GM19238 (cell line): ENCODE measurements around the gene ARHGAP32.

Experiments used
- DNase-seq: peaks from one replicate; pipeline ENCODE4 v3.0.0; 2011; ENCODE audit warnings: low spot score; ENCODE audit not compliant: insufficient read length

The ARHGAP32 gene

DNA sequence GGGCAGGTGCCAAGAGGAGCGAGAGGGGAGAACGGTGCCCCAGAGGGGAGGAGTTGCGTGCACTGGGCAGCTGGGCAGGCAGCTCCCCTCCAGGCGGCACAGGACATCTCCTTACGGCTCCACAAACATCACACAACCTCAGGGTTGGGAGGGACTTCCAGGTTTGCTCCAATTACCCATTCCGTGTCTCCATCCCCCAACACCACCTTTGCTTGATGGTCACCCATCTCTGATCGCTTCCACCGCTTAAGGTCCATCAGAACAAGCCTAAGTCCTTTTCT lies 235.0 kb downstream of the ARHGAP32 start:
- no peak for DNase-seq

DNA sequence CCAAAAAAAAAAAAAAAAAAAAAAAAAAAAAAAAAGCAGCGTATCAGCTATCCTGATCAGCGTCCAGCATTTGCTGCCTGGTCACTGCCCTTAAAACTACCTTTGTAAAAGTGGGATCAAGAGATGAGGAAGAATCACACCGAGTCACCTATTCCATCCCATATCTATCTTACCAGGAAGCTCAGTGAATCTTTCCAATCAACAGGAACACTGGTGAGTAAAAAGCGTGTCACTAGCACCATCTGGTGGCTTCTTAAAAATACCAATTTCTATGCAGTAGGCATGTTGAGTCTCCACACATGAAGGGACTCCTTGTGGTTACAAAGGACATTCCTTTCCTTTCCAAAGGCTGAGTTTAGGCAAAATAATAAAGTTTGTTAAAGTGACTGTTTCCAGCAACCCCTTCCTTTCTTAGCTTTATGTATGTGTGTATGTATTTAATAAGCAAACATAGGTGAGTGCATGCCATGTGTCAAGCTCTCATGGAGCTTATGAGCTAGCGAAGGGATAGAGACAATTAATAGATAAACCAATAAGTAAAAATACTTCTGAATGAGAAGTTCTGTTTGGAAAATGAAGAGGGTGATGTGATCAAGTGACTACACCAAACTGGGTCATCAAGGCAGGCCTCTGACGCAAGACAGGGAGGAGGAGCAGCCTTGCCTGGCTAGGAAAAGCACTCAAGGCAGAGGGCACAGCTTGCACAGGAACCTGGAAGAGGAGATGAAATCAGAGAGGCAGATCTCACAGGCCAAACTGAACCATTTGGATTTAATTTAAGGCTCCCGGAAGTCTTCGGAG lies 235.5 kb downstream of the ARHGAP32 start:
- no peak for DNase-seq

DNA sequence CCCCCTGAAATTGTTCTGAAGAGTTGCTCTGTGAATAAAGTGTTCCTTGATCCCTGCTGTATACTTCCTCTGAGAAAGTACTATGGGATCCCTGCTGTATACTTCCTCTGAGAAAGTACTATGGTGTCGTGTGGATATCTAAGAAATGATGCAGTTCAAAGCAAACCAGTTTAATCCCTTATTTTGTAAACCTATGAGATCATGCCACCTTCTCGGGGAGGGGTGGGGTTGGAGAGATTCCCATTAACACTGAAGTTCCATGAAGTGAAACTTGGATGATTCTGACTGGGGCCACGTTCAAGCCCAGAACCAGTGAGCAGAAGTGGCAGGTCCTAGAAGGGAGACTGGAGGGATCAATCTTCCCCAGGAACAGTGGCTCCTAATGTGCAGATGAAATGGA lies 236.5 kb downstream of the ARHGAP32 start:
- DNase-seq, result no peak

DNA sequence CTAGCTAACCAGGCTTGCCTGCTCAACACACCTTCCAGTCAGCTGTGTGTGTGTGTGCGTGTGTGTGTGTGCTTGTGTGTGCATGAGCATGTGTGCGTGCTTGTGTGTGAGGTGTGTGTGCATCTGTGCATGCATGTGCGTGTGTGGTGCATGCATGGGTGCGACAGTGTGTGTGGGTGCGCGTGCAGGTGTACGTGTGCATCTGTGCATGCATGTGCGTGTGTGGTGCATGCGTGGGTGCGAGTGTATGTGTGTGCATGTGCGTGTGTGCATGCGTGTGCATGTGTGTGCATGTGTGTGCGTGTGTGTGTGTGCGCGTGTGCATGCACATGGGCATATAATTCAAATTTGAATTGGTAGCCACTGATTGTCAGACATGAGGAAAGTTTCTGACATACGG lies 239.0 kb downstream of the ARHGAP32 start:
- DNase-seq, result no peak

DNA sequence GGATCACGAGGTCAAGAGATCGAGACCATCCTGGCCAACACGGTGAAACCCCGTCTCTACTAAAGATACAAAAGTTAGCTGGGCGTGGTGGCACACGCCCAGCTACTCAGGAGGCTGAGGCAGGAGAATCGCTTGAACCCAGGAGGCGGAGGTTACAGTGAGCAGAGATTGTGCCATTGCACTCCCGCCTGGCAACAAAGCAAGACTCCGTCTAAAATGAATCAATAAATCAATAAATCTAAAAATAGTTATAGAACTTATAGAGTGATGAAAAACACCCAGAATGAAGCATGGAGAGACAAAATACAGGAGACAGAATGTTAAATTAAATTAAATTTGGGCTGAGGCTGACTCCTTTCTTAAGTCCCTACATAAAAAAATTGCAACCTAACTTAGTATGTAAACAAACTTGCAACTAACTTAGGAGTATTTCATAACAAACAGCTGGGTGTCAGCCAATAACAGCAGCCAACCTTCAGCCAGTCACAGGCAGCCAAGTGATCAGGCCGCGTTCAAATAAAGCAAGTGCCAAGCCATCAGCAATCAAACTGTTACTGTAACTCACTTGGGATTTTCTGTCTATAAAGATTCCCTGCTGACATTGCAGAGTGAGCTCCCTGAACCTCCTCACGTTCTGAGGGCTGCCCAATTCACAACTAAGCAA lies 242.2 kb downstream of the ARHGAP32 start:
- no peak for DNase-seq

DNA sequence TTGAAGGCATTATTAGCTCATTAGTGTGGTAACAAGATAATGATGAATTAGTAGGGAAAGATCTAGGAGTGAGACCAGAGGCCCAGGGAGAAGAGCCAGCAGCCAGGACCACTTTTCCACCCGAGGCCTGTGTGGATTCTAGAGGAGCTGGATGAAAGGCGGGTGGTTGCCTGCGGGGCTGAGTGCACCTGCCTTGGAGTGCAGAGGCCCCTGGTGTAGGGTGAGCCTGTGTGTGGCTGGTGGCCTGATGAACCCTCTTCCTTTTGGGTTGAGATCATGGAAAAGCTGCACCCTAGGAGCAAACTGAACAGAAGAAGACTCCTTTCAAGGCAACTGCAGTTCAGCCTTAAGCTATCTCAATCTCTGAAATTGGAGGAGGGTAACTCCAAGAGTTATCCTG lies 243.5 kb downstream of the ARHGAP32 start:
- no peak for DNase-seq

DNA sequence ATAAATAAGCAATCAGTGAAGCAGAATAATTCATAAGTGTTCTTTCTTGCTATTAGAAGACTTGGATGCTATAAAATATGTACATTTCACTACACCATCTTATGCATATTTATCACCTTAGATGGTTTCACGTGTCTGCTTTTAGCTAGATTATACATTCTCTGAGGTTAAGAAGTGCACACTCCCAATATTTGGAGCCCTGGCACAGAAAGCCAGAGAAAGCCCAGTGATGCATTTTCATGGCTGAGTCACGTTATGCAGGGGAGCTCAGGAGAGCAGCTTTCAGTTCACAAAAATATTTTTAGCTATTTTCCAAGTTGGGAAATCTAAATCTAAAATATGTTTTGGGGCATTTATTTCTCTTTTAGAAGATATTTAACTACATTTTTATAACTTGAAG lies 244.4 kb downstream of the ARHGAP32 start:
- DNase-seq, result no peak

DNA sequence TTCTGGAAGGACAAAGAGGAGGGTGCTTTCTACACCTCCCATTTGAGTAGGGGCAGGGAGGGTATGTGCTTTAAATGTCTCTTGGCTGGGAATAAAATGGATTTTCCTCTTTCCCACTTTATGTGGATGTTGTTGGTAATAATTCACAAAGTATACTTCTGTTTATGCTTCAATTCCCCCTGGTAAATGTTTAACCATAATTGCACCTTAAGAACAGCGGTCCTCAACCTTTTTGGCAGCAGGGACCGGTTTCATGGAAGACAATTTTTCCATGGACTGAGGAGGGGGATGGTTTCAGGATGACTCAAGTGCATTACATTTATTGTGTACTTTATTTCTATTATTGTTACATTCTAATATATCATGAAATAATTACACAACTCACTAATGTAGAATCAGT lies 245.5 kb downstream of the ARHGAP32 start:
- no peak for DNase-seq

DNA sequence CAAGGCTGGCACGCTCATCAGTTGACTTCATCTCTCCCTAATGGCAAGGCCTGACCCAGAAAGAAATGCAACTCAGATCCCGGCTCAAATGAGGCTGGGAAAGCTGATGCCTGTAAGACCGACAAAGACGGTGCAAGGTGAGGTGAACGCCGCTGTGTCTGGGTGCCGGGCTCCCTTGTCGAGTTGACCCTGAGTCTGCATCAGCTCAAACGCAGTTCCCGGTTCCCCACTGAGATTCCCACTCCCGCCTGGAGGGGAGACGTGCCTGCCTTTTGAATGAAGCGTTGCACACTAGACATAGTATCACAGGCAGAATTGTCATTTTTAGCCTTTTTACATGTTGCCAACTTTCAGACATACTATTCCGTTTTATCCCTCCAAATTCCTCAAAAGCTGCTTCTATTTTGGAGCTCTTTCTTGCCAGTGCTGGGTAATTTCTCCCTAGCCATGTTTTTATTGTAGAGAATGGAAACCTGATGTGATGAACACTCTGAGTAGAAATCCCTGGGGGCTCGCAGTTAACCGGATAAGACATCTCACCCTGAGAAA lies 248.6 kb downstream of the ARHGAP32 start:
- no peak for DNase-seq

DNA sequence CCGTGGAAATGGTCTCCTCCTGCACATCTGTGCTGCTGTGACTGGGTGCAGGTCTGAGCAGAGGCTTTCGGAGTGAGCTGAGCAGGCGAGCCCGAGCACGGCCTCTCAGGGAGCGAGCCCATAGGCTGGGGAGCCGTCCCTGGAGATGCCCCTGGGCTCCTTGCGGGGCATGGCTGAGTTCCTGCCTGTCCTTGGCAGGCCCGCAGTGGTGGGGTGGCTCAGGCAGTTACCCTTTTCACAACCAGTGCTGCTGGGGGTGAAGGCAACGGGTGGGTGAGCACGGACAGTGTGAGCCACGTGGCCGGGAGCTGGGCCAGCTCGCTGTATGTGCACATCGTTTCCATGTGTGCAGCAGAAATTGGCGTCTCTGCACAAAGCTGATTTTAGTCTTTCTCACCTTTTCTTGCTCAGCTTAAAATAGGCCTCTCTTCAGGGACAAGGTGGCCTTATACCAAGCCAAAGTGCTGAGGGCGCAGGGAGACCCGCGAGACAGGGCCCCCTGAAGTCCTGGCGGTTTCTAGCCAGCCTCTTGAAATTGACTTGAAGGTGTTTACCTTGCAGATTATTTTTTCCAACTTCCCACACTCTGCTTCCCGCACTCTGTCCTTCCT lies 249.2 kb downstream of the ARHGAP32 start, which contains the start of gene TP53AIP1:
TSS of gene TP53AIP1 (minus strand) at position 55 of the 611 bp plus-strand sequence. CDS start 5,053 bp downstream, outside the sequence.
- DNase-seq, result no peak

DNA sequence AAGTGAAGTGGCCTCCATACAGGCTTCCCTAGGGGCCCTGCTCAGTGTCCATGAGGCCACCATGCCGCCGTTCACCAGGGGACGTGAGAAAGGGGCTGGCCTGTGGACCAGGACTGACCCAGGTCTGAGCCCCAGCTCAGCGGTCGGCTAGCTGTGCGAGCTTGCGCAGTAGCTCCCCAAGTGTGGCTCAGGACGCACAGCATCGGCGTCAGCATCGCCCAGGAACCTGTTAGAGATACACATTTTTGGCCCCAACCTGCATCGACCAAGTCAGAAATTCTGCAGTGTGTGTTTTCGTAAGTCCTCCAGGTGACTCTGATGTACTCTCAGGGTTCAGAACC lies 249.9 kb downstream of the ARHGAP32 start:
- no peak for DNase-seq

DNA sequence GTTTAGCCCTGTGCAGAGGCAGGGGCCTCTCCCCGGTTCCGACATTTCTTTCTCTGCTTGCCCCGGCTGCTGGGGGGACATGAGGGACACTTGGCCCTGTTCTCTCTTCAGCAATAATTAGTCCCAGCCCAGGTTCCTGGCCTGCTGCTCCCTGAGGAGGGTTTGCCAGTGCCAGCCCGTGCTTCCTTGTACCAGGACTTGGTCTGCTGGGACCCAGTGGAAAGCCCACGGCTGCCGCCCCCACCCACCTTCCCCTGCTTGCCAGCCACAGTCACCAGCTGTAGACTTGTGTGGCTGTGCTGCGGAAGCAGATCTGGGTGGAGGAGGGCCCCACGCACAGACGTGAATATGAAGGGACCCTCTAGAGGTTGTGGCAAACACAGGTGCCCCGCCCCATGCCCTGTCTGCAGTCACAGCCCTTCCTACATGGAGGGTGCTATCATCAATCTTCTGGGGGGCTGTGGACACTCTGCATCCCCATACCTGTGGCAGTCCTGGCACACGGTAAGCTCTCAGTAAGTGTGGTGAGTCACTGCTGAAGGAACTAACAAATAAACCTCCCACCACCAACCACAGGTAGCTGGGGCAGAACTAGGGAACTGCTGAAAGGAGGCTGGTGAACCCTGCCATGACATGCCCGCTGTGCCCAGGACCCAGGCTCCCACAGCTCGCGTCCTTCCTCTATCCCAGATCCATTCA lies 250.4 kb downstream of the ARHGAP32 start:
- no peak for DNase-seq

DNA sequence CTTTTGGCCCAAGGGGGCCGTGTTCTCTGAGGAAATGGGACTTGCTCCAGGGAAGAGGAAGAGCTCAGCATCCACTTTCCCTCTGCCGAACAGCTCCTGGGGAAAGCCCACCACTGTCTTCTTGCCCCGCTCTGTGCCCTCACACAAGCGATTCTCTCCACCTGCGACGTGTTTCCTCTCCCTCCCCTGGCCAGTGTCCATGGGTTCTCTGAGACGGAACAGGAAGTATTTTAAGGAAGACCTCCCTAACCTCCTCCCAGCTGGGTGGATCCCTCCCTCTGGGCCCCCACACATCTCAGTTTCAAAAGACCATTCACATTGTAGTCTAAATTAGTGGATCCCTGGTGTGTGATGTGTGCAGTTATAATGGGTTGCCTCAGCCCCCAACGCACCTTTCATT lies 251.0 kb downstream of the ARHGAP32 start:
- DNase-seq, result no peak

DNA sequence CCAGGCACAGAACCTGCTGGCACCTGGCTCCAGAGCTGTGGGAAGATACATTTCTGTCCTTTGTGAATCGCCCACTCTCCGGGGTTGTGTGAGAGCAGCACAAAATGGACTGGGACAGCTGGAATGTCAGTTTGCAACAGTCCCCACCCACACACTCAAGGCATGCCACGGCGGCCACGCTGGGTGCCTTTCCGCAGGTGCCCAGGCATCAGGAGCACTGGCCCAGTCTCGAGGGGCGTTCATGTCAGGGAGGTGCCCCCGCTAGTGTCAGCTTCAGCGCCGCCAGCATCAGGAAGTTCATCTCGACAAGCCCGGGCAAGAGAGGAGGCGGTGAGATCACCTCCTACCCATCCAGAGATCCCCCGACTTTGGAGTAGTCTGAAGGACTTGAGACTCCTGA lies 251.5 kb downstream of the ARHGAP32 start:
- no peak for DNase-seq

DNA sequence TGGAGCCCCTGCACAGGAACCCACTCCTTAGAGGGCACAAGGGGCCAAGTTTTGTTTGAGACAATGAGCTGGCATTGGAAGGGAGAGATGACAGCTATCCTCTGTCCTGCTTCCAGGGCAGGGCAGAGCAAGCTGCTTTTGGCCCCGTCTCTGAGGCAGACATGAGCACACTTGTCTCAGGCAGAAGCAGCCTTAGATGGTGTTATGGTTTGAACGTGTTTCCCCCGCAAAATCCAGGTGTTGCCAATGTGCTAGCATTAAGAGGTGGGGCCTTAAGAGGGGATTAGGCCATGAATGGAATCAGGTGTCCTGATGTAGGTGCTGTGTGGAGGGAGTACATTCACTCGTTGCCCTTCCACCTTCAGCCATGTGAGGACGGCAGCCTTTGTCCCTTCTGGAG lies 252.0 kb downstream of the ARHGAP32 start:
- DNase-seq, result no peak

DNA sequence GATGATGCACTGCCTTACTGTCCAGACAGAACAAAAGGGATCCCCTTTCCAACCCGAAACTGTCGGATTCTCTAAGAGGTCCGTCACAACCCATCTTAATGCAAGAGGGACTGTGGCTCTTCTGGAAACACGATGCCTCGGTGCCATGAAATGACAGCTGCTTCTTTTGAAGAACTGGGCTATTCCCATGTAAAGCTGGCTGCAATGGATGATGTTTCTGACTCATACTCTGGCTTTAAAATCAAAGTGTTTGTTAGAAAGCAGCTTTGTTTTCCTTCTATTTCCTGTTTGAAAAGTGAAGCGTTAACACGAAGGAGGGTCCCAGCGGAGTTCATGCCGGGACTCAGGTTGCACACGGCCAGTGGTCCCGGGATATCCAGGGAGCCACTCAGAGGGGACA lies 252.5 kb downstream of the ARHGAP32 start:
- no peak for DNase-seq

DNA sequence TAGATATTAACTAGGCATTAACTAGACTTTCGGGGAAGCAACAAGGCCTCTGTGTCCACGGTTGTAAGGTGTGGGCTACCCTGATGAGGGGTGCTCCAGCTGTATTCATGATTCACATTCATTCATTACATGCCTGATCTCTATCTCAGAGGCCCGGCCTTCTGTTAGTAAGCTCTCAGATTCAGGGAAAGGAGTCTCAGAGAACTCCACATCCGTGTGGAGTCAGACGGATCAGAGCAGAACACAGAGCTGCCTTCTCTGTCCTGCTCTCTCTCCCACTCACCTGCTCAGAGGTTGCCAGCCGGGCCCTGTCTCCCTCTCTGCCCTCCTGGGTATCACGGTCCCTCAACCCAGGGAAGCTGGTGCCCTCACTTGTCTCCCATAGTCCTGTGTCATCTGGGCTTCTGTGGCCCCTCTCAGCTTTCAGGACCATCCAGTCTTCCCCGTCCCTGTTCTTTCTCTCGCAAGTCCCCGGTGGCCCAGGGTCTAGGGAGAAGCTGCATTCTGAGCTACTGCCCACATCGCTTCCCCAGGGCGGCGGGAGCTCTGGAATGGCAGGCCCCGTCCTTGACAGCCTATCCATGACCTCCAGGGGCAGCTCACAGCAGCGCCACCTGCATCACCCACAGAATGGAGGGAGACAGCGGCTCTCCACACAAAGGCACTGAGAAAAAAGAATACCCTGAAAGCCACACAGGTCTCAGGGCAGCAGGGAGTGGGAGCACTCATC lies 253.8 kb downstream of the ARHGAP32 start:
- no peak for DNase-seq

DNA sequence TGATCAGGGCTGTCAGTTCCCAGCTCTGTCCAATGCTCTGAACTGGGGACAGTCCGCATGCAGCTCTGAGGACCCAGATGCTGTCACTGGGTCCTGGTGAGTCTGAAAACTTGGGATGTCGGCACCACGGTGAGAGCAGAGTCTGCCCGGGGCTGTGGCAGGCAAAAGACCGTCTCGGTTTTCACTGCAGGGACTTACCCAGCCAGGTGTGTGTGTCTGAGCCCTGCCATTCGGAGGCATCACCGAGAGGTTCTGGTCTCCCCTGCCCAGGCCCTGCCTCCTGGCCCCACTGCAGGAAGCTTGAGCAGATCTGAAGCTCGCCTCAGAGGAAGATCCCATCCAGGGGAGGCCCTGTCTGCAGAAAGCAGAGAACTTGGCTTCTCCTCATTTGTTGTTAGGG lies 254.6 kb downstream of the ARHGAP32 start:
- no peak for DNase-seq

DNA sequence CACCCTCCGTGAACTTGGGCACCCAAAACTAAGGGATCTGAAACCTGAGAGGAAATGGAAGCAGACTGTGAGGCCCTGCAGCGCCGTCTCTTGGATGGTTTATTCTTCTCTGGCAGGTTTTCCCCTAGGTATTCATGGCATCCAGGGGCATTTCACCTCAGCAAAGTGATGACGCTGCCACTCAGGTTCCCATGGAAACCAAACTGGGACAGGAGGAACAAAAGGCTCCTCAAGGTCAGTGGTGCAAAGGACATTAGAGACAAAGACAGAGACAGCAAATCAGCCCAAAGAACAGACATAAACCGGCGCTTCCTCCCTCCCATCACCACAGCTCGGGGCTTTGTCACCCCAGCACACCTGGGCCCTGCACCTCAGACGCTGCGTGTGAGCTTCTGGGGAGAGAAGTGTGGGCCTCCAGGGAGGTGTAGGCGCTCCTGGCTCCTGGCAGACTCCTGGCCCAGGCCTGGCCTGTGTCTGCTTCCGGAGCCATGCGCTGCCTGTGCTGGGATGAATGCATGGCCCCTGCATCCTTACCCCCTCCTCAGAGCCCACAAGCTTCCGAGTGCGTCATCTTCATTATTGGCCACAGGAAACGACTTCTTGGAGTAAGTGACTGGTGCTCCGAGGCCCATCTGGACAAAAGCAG lies 255.4 kb downstream of the ARHGAP32 start:
- no peak for DNase-seq

DNA sequence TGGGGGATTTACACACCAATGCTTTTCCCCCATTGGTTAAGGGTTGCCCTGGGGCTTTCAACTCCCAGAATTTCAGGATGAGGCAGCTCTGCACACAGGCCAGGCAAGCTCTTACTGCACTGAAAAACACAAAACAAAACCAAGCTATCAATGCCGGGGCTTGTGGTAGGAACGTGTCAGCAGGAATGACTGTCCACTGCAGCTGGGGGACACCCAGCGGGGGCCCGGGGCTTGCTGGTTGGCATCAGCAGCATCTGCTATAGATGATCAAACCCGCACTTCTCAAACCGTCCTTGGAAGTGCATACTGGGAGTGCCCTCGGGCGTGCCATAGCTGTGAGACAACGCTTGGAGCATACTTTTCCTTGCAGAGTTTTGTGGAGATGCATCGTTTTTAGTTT lies 257.2 kb downstream of the ARHGAP32 start:
- DNase-seq, result no peak

DNA sequence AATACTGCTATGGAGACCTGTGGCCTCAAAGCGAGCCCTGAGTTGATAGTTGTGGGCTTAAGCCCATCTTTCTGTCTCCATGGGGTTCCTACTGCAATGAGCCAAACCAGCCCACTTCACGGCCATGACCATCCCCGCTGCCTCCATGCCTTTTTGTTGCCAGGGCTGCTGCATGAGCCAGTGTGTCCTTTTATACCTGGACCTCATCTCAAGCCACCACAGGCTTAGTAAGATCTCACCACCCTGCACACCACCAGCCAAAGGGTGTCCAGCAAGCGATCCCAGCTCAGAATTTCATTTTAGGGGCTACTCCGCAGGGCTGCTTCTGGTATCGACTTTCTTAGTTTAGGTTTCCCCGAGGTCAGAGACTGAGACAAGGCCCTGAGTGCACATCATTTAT lies 257.8 kb downstream of the ARHGAP32 start:
- DNase-seq, result no peak
